ENCODE measurements around the gene PLAAT4. TPM values are rescaled to one million over a fixed set of nuclear protein-coding genes. Genes with fewer than 3 reads are reported as not detected.

PLAAT4 gene
- total and polyA plus RNA-seq, 8 donors: 3.3 to 32.4 (median 9.6) TPM

- H3K27ac ChIP-seq: no peak overlapping the region
- H3K36me3 ChIP-seq: no peaks in the 10 kb centered on the region
- H3K4me1 ChIP-seq: peaks cover 14 to 48% (median 21%) of the 10 kb centered on the region in 3 donors
- no peak overlapping the region for H3K4me3 ChIP-seq
- ATAC-seq (peak; percentile 79 to 87 (median 83)), DNase-seq (peak; percentile 77 to 90 (median 84)), FAIRE-seq (no peak)
- 38 to 40% methylated on average over 4 of the region's 4 CpGs for WGBS, 2 donors
- no peaks in the 10 kb centered on the region for H3K27me3 ChIP-seq
- no peaks in the 10 kb centered on the region for H3K9me3 ChIP-seq
- TF ChIP-seq CTCF (IDR thresholded peaks at IDR 0.05): no peak
- intact Hi-C loops (cut with DNase I): loop anchor here in 2 of 3 donors (10.0 kb wide), 1 partner anchor 120 kb away; no protein-coding TSS in a partner anchor
These were observed 31.5 kb upstream of the PLAAT4 start for GRCh38 chr11:63504933-63505586.

GRCh38 chr11:63505857-63506528 lies 30.6 kb upstream of the PLAAT4 start, which contains the start of gene LGALS12:
LGALS12 (plus strand) TSS chr11:63506084; CDS start chr11:63506459, 375 bp downstream.
- 74 to 80% methylated on average over 15 of the region's 15 CpGs for WGBS, 2 donors
- no peaks in the 10 kb centered on the region for H3K9me3 ChIP-seq
- H3K4me1 ChIP-seq: peaks cover 14 to 48% (median 21%) of the 10 kb centered on the region in 3 donors
- no peaks in the 10 kb centered on the region for H3K27me3 ChIP-seq
- peak in 2 of 4 donors; percentile 8 to 13 for ATAC-seq
- no peak for FAIRE-seq
- DNase-seq: peak in 1 of 6 donors; percentile 61
- H3K27ac ChIP-seq: no peak within 1 kb of the TSS
- H3K36me3 ChIP-seq: no peaks in the 10 kb centered on the region
- no peak for TF ChIP-seq CTCF (IDR thresholded peaks at IDR 0.05)
- H3K4me3 ChIP-seq: no peak within 1 kb of the TSS
- intact Hi-C loops (cut with DNase I): loop anchor here in 2 of 3 donors (10.0 kb wide), 1 partner anchor 119 kb away; no protein-coding TSS in a partner anchor

- TF ChIP-seq CTCF (IDR thresholded peaks at IDR 0.05): no peak
- Histone ChIP-seq H3K36me3 (no peaks in the 10 kb centered on the region), H3K4me3 (no peak overlapping the region), H3K27me3 (no peaks in the 10 kb centered on the region), H3K4me1 (peaks cover 14 to 48% (median 21%) of the 10 kb centered on the region in 3 donors), H3K9me3 (no peaks in the 10 kb centered on the region), H3K27ac (no peak overlapping the region)
- intact Hi-C loops (cut with DNase I): loop anchor here in 2 of 3 donors (10.0 kb wide), 1 partner anchor 118 kb away; no protein-coding TSS in a partner anchor
- no peak for FAIRE-seq
- no peak for ATAC-seq
- WGBS, 2 donors: 85 to 97% methylated on average over 2 of the region's 2 CpGs
- no peak for DNase-seq
These were observed 29.7 kb upstream of the PLAAT4 start for GRCh38 chr11:63506876-63507275.

GRCh38 chr11:63507511-63507910 lies 29.1 kb upstream of the PLAAT4 start:
- Histone ChIP-seq H3K9me3 (no peaks in the 10 kb centered on the region), H3K4me1 (peaks cover 14 to 42% (median 21%) of the 10 kb centered on the region in 3 donors), H3K4me3 (no peak overlapping the region), H3K27me3 (no peaks in the 10 kb centered on the region), H3K27ac (no peak overlapping the region), H3K36me3 (no peaks in the 10 kb centered on the region)
- intact Hi-C loops (cut with DNase I): loop anchor here in 2 of 3 donors (10.0 kb wide), 1 partner anchor 117 kb away; no protein-coding TSS in a partner anchor
- no peak for DNase-seq
- ATAC-seq: no peak
- WGBS, 2 donors: 84 to 90% methylated on average over 2 of the region's 2 CpGs
- no peak for FAIRE-seq
- no peak for TF ChIP-seq CTCF (IDR thresholded peaks at IDR 0.05)

All from pancreas (tissue), 10 donors.